Mesodermal cell (in vitro differentiated cells): ENCODE data around the gene PABPN1.

Experiments used
- H3K27ac ChIP-seq: 2 replicates; pipeline ENCODE4 v1.7.0; 2013; ENCODE audit warnings: mild to moderate bottlenecking, low read depth, low read length, moderate library complexity; ENCODE audit not compliant: severe bottlenecking
- H3K36me3 ChIP-seq: 2 replicates; pipeline ENCODE4 v1.7.1; 2013; ENCODE audit warnings: mild to moderate bottlenecking, low read length, moderate library complexity; ENCODE audit not compliant: control insufficient read depth, insufficient read depth
- H3K4me1 ChIP-seq: one replicate; pipeline ENCODE4 v1.7.1; 2013; ENCODE audit warnings: mild to moderate bottlenecking, low read length; ENCODE audit not compliant: insufficient read depth, control insufficient read depth, poor library complexity, severe bottlenecking
- H3K4me3 ChIP-seq: 2 replicates; pipeline ENCODE4 v1.7.0; 2013; ENCODE audit warnings: low read length, control low read depth, mild to moderate bottlenecking; ENCODE audit not compliant: insufficient read depth, poor library complexity, severe bottlenecking; ENCODE audit errors: extremely low read depth
- H3K9me3 ChIP-seq: 2 replicates; pipeline ENCODE4 v1.7.1; 2013; ENCODE audit warnings: mild to moderate bottlenecking, low read length, moderate library complexity; ENCODE audit not compliant: control insufficient read depth
- WGBS, 2 experiments: methylation state at CpG; one replicate each; pipeline ENCODE4 v1.1.5; 2013; ENCODE audit warnings: missing lambda C conversion rate in 2 of 2; ENCODE audit not compliant: insufficient coverage in 2 of 2; 5-methylcytosine and 5-hydroxymethylcytosine counted together

PABPN1 gene

DNA sequence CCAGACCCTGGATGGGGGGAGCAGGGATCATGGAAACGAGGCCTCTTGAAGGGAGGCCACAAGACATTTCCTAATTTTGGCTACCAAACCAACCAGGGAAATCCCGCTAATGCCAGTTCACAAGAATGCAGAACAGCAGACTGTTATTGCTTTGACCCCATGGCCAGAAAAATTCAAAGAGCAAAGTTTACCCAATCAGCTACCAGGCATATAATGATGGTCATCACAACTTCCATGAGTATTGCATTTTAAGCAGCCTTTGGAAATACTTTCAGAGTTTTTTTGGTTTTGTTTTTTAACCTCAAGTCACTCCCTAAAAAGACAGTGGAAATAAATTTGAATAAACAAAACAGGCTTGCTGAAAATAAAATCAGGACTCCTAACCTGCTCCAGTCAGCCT is 51.3 kb downstream of the PABPN1 start, which contains the start of gene IL25:
TSS of gene IL25 (plus strand) at position 301 of the 400 bp plus-strand sequence.
- H3K36me3 ChIP-seq = no peaks in the 10 kb centered on the region
- no peaks in the 10 kb centered on the region for H3K9me3 ChIP-seq
- no peaks in the 10 kb centered on the region for H3K4me1 ChIP-seq
- 77 to 79% methylated on average over 2 of the region's 2 CpGs for WGBS, 2 experiments
- no peak within 1 kb of the TSS for H3K4me3 ChIP-seq
- H3K27ac ChIP-seq = no peak within 1 kb of the TSS

DNA sequence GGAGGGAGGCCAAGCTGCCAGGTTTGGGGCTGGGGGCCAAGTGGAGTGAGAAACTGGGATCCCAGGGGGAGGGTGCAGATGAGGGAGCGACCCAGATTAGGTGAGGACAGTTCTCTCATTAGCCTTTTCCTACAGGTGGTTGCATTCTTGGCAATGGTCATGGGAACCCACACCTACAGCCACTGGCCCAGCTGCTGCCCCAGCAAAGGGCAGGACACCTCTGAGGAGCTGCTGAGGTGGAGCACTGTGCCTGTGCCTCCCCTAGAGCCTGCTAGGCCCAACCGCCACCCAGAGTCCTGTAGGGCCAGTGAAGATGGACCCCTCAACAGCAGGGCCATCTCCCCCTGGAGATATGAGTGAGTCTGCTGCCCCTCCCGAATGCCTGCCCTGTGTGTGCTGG is 51.8 kb downstream of the PABPN1 start:
- H3K9me3 ChIP-seq = no peaks in the 10 kb centered on the region
- no peak overlapping the region for H3K4me3 ChIP-seq
- H3K27ac ChIP-seq = no peak overlapping the region
- WGBS, 2 experiments = 100% methylated on average over 1 to 2 of the region's 3 CpGs
- no peaks in the 10 kb centered on the region for H3K4me1 ChIP-seq
- H3K36me3 ChIP-seq = no peaks in the 10 kb centered on the region
